Measurements from ENCODE around the gene PRKG1.

PRKG1 gene

DNA sequence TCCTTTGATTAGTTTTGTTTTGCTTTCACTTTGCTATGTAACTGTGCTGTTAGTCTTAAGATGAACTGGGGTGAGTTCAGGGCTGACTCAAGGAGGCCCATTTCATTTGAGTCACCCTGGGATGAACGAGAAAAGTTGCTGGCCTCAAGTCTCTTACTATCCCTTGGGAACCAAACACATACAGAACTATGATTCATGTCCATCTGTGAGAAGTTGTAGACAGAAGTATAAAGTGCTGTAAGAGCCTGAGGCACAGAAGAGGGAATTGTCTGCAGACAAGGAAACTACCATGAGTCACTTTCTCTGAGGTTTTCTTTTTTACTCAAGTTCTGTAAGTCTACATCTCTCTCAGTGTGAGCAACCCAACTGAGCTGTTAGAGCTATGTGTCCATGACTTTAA lies 805.0 kb downstream of the PRKG1 start:
- no peak for DNase-seq (ENCODE audit: low spot score)

DNA sequence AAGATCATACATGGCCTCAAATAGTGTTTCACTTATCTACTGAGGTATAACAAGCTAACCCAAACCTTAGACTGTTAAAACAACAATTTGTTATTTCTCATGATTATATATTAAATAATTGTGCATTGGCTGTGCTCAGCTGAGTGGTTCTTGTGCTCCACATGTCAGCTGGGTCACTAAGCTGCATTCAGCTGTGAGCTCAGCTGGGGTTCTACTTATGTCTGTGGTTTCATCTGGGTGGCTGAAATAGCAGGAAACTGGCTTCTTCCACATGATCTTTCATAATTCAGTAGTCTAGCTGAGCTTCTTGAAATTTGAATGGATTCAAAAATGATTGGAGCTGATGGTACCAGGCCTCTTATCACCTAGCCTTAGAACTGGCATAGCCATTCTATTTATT lies 806.9 kb downstream of the PRKG1 start:
- DNase-seq (ENCODE audit: low spot score): no peak

DNA sequence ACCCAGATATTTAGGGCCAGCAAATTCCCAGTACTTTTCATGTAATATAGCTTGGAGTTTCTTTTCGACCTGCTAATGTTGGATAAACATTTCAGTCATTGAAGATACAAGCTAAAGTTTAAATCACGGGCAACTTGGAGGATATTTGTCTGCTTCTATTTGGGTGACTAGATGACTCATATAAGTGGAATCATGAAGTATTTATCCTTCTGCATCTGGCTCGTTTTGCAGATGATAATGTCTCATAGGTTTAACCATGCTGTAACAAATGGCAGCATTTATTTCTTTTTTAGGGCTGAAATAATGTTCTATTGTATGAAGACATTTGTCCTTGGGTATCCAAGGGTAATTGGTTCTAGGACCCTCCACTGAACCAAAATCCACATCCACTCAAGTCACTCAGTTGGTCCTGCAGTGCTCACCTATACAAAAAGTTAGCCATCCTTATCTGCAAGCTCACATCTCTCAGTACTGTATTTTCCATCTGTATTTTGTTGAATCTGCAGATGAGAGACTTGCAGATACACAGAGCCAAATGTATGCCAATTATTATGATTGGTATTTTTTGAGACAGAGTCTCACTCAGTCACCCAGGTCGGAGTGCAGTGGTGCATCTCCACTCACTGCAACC lies 812.3 kb downstream of the PRKG1 start:
- DNase-seq (ENCODE audit: low spot score): no peak

DNA sequence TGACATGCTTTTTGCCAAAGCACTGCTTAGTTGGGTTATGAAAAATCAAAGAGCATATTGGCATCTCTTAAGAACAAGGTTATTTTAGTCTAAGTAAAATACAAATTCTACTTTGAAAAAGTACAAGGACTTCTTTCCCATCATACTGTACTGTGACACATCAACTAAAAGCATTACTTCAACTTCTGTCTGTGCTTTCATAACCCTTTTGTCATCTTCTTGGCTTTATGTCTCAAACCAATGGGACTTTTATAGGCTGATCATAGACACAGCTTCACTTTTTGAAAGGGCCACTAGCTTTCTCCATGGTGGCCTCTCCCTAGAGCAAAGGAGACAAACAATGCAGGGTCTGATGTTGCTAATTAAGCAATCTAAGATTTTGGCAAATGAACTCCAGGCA lies 814.0 kb downstream of the PRKG1 start:
- DNase-seq (ENCODE audit: low spot score): no peak

DNA sequence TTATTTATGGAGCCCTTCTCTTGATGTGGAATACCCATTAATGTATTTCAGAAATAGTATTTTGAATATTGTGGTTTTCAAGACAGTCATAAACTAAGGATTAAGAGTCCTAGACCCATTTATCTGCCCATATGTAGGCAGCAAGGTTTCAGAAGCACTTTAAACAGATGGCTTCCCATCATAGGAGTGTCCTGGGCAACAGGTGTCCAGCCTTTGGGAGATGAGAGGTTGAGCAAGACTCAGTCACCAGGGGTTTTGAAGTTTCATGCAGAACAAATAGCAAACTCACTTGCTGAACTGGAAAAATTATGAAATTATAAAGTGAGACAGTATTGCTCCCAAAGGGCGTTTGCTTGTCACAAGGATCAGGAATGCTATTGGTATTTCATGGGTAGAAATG lies 818.0 kb downstream of the PRKG1 start:
- DNase-seq (ENCODE audit: low spot score): no peak

DNA sequence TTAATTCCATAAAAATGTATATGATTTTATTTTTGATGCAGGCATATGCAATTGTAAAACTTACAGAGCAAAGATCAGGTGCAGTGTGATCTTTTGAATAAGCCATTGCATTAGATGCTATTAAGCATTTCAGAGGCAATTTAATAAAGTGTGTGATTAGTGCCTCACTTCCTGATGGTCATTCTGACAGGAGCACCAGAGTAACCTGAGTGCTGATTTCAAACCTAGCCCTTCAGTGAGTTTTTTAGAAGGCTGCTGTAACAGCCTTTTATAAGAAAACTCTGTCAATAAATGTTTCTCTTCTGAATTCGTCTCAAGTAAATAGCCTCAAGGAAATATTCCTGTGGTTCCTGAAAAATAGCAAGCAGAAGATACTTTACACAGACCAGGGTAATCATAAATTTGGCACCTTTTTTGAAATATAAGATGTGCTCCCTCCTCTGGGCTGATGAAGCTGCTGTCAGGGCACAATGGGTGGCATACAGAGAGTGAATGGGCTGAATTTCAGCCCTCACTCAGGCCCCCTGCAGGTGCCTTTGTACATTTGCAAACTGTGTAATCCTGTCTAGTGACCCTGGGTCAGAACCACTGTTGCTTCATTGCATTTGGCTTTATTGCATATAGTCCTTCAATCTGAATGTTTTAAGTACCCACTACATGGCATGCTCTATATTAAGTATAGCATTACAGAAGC lies 818.8 kb downstream of the PRKG1 start:
- DNase-seq (ENCODE audit: low spot score): no peak

DNA sequence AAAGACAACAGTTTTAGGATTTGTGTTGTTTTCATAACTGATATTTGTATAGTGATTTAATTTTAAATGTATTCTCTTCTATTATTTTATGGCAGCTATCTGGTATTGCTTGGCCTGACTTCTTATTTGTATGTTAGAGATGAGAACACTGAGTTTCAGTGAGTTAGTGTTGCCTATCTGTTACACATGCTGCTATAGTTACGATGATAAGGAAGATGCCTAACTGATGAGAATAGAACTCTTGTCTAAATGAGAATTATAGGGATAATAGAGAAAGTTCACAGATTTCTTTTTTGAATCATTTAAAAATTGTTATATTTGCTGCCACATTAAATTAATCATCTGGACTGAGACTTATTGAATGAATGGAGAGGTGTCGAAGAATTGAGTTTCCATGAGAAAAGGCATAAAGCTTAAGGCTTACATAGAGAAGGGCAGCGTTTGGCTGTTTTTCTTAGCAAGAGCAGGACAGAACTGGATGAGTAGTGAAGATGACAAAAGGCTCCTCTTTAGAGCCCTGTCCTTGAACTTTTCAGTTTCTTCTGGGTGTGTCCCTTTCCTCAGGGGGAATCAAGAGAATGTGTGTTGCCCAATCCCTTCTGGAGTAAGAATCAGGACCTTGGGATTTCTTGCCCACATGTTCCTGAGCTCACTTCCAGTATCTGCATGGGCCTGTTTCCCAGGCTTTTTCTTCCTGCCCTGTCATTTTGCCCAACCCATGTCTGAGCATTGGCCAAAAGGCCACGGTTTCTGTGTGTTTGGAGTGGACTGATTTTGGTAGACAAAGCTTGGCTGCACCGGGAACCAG lies 820.7 kb downstream of the PRKG1 start:
- DNase-seq (ENCODE audit: low spot score): no peak

DNA sequence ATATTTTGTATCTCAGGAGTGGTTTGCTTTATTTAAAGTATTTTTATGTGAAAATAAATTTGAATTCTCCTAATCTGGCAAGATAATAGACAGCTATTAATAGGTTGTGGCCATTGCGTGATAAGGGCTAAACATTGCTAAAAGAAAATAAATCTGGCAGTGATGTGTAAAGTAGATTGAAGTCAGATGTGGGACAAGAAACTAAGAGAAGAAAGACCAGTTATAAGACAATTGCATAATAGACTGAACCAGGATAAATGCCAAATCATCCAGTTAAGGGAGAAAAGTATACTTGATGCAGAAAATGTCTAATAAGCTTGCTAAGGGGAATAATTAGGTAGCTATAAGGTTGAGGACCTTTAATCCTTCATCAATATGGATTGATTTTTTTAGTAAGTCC lies 822.6 kb downstream of the PRKG1 start:
- DNase-seq (ENCODE audit: low spot score): no peak

DNA sequence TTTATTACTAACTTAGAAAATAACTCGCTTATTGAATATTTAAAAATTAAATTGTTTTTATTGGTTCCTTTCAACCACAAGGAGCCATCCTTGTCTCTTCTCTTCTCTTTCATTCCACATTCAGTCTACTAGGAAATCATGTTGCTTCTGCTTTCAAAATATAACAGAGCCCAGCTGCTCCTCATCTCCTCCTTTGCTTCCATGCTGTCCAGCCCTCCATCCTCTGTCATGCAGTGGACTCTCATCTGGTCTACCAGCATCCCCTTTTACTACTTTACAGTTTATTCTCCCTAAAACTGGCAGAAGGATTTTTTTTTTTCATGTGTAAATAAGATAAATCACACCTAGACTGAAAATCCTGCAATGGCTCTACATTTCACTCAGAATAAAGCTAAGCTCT lies 823.3 kb downstream of the PRKG1 start:
- no peak for DNase-seq (ENCODE audit: low spot score)

DNA sequence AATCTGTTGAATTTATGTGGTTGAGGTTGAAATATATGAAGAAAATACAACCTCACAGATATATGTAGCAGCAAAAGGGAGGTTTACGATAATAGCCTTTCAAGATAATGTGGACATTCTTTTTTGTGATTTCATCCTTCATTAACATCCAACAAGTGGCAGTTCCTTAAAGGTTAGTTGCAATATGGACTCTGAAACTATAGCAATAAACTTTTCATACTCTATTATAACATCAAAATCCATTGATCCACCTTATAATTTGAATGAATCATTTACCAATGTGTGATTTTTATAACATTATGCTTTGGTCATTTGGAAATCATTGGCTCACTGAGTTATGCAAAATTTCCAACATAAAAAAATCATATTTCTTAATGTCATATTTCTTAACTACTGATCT lies 825.9 kb downstream of the PRKG1 start:
- DNase-seq (ENCODE audit: low spot score): no peak

DNA sequence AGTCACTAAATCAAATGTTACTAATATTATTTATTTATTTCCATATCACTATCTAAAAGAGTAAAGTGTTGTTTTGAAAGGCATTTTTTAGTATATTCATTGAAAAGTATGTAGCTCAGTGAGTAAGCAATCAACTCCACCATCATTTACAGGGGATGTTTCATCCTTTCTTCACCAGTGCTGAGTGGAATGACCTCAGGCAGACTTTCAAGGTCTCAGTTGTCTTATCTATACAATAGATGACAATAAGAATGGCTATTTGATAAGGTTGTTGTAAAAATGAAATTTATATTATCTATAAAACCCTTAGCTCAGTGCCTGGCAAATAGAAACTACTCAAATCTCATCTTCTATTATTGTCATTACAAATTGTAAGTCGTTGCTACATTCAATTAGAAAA lies 829.4 kb downstream of the PRKG1 start:
- no peak for DNase-seq (ENCODE audit: low spot score)

DNA sequence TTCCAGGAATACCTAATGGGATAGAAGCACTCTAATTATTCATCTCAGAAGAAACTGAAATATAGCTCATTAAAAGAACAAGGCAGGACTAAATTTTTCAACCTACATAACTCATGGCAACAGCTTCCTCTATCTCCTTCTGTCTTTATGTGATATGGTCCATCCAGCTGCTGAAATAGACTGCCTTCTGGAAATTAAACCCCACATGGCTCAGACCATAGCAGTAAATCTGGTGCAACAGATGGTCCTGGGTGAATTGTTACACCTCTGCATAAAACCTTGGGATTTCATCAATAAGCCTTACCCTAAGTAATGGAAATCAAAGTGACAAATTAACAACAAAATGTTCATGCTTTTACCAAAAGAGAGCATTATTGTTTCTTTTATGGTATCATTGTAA lies 830.7 kb downstream of the PRKG1 start:
- no peak for DNase-seq (ENCODE audit: low spot score)

DNA sequence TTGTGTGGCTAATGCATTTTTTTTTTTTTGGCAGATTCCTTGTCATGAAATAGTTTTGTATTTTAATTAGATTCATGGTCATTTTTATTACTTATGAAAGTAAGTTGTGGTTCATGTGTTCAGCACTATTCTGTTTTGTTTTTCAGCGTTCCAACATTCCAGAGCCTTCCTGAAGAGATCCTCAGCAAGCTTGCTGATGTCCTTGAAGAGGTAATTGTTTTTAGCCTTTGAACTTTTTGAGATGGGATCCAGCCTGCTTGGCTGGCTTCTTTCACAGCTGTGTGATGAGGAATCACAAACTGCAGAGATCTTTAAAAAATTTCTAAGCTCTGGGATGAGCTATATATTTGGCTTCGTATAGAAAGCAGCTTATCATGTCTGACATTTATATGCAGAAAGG lies 833.1 kb downstream of the PRKG1 start:
- DNase-seq (ENCODE audit: low spot score): no peak

DNA sequence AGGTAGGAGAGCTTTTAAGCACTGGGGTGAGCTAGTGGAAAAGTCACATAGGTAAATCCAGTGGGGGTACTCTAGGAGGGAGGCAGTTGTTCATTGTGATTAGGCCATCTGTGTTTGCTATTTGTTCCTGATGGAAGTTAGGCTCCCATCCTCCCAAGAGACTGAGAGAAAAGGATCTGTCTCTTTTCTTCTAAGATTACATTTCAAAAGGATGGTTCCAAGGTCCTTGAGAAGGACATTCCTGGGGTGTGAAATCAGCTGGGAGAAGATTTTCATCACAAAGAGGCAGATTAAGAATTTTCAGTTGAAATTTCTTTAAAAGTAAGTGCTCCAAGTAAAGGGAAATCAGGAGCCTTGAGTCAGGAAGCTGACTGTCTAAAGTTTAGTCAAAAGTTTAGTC lies 835.9 kb downstream of the PRKG1 start:
- DNase-seq (ENCODE audit: low spot score): no peak

DNA sequence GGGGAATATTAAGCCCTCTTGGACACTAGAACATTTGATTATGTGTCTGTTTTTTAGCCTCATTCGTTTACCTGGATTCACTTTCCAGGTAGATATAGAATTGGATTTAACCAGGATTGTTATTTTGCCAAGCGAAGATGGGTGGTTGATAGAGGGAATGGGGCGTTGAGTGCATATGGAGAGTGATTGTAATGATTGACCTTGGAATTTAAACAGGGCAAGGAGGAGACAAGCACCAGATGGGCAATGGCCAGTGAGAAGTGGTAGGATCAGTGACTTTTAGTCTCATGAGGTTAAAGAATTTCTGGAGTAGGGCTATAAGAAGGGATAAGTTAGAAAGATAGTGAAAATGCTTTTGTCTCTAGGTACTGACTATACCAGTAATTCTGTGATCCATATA lies 836.3 kb downstream of the PRKG1 start:
- no peak for DNase-seq (ENCODE audit: low spot score)

DNA sequence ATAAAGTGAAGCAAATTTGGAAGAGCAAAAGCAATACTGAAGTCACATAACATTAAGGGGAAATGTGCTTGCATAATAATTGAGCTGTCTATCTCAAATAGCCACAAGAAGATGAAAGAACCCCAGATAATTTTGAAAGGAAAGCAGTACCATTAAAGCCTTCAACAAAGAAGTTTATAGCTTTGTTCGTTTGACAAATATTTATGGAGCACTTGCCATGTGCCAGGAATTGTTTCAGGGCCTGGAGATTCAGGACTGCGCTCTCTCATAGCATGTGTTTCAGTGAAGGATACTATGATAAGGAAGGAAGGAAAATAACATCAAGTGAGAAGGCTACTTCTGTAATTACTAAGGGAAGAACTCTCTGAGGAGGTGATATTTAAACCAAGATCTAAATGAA lies 837.4 kb downstream of the PRKG1 start:
- no peak for DNase-seq (ENCODE audit: low spot score)

DNA sequence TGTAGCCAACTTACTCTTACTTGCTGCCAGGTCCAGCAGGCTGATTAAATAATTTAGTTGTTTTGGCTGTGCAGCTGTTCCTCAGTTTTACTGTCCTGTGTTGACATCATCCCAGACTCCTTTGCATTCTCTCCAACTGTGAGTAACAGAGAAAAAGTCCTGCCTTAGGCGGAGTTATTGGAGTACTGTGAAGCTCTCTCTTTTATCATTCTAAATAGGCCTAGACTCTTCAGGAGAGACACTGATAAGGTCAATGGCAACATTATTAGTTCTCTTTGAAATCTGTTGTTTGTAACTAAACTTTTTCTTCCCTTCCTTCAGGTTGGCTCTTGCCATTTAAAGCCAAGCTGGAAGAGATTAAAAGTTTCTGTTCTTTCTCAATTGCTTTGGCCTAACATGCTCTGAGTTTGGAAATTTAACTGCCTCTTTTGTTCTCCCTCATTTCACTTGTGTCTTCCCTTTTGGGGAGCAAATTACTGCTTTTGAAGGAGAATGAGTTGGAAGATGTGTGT lies 840.8 kb downstream of the PRKG1 start:
- no peak for DNase-seq (ENCODE audit: low spot score)

DNA sequence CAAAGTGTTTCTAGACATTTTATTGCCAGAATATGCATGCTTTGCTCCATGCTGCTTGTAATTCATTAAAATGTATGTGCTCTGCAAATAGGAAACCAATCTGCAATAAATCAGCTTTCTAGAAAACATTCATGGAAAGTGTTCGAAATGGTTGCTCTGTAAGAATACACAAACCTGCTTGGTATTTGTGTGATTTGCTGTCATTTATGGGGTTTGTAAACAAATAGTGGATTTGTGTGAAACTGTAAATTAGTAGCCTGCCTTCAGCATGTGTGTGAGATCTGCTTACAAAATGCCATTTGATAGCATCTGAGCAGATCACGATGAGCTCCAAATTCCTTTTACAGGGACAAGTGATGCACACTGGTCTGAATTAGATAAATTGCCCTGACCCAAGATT lies 844.2 kb downstream of the PRKG1 start:
- DNase-seq (ENCODE audit: low spot score): no peak

DNA sequence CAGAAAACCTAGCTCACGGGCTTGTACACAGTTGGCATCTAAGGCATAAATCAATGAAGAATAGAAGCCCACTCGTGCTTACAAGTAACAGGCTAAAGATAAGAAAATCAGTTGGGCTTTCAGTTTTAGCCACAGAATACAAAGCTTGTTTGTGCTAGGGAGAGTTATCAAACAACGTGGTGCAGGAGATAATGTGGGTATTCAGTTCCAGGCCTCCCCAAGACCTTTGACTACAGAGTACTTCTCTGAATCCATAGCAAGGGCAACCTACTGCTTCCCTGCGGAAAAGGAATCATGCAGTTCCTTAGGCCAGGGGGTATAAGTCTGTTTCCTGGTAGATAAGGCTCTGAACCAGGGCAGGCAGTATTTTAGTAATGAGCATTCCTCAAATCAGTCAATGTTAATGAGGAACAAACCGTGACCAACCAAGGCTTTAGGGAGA lies 844.6 kb downstream of the PRKG1 start:
- DNase-seq (ENCODE audit: low spot score): no peak

DNA sequence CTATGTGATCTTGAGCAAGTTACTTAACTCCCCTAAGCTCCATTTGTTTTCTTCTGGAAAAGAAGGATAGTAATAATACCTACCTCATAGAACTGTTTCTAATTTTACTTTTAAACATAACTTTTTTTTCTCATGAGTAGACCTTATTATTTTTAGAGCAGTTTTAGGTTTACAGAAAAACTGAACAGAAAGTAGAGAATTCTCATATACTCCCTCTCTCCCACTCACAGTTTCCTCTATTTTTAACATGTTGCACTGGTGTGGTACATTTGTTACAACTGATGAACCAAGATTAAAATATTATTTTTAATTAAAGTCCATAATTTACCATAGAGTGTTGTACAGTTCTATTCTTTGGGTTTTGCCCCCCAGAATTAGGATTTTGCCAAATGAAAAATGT lies 846.4 kb downstream of the PRKG1 start:
- DNase-seq (ENCODE audit: low spot score): no peak

DNA sequence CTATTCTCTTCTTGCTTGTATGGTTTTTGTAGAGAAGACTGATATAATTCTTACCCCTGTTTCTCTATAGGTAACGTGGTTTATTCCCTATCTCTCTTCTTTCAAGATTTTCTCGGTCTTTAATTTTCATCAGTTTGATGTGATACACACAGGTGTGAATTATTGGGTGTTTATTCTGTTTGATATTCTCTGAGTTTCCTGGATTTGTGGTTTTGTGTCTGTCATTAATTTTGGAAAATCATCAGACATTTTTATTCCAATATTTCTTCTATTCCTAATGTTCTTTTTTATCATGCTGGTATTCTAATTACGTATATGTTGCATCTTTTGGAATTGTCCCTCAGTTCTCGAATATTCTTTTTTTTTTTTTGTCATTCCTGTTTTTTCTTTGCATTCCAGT lies 850.1 kb downstream of the PRKG1 start:
- DNase-seq (ENCODE audit: low spot score): no peak

DNA sequence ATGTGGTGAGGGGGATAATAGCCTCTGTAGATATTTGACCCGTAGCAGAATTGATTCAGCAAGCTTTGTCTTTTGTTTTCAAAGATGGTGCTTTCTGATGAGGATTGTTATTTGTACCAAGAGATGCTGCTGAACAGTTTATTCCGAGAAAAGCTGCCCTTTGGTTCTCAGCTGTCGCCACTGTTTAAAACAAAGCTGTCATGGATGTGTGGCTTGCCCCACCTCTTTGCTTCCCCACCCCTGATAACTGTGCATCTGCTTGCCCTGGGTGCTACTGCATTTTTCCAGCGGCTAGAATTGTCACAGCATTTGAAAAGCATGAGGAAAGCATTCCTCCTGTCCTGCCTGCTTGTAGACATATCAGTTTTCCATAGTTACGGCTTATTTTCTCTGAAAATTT lies 852.0 kb downstream of the PRKG1 start:
- DNase-seq (ENCODE audit: low spot score): peak; percentile 10

DNA sequence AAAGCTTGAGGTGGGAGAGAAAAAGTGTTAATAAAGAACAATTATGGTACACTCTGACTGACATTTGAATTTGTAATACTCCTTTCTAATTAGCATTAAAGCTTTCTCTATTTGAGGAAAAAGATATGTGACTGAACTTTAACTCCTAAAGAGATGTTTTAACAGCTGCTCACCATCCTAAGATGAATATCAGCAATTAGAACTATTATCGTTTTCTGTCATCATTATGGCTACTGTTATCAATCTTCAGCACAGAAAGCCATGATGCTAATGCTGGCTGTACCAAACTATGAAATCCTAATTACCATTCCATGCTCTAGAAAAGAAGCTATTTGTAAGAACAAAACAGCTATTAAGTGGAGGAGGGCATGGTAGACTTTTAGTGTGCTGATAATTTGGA lies 853.9 kb downstream of the PRKG1 start:
- no peak for DNase-seq (ENCODE audit: low spot score)

All from putamen (tissue), 1 donor.